C4-2B (cell line): ENCODE data around the gene BTBD19.

Experiments used
- ZFX ChIP-seq: fragments of 450-650 bp; IDR thresholded peaks from 2 replicates; pipeline ENCODE4 v1.6.1; 2017
- TF ChIP-seq, protein P1 (sequence below): fragments of 450-650 bp; conservative IDR thresholded peaks from 2 replicates; pipeline ENCODE4 v1.5.1; 2017; ENCODE audit warnings: mild to moderate bottlenecking

- TF ChIP-seq, protein P1, sequence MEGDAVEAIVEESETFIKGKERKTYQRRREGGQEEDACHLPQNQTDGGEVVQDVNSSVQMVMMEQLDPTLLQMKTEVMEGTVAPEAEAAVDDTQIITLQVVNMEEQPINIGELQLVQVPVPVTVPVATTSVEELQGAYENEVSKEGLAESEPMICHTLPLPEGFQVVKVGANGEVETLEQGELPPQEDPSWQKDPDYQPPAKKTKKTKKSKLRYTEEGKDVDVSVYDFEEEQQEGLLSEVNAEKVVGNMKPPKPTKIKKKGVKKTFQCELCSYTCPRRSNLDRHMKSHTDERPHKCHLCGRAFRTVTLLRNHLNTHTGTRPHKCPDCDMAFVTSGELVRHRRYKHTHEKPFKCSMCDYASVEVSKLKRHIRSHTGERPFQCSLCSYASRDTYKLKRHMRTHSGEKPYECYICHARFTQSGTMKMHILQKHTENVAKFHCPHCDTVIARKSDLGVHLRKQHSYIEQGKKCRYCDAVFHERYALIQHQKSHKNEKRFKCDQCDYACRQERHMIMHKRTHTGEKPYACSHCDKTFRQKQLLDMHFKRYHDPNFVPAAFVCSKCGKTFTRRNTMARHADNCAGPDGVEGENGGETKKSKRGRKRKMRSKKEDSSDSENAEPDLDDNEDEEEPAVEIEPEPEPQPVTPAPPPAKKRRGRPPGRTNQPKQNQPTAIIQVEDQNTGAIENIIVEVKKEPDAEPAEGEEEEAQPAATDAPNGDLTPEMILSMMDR = no peak
- TF ChIP-seq ZFX = no peak
These were observed 2.9 kb downstream of the BTBD19 start for GRCh38 chr1:44811234-44811633.
